HepG2 (cell line): ENCODE data around the gene SPHK1. TPM values are rescaled to one million over a fixed set of nuclear protein-coding genes. Genes with fewer than 3 reads are reported as not detected.

Experiments
- AKNA ChIP-seq: sonication (generic); formaldehyde crosslinking; IDR thresholded peaks from 2 replicates; pipeline ENCODE4 v1.4.0; 2020; ENCODE audit warnings: missing genetic modification reagents, borderline replicate concordance
- ASH2L ChIP-seq: fragments of 300-600, 200-600 bp; sonication (generic); IDR thresholded peaks from 2 replicates; pipeline ENCODE4 v1.7.0; 2017; ENCODE audit warnings: low read depth, mild to moderate bottlenecking, moderate library complexity, mixed read lengths, low read length; ENCODE audit not compliant: insufficient read length
- ATF3 ChIP-seq: sonication (generic); formaldehyde crosslinking; IDR thresholded peaks from 2 replicates; pipeline ENCODE4 v1.4.0; 2020; ENCODE audit warnings: missing genetic modification reagents
- CCDC6 ChIP-seq: sonication (generic); formaldehyde crosslinking; IDR thresholded peaks from 2 replicates; pipeline ENCODE4 v1.8.1; 2022; ENCODE audit warnings: mild to moderate bottlenecking, missing genetic modification reagents, moderate library complexity
- ELF3 ChIP-seq: IDR thresholded peaks from 2 replicates; pipeline ENCODE4 v1.6.1; 2016; ENCODE audit warnings: missing genetic modification reagents, missing compliant biosample characterization
- MAZ ChIP-seq, 2 experiments: sonication (generic) in 1 of 2; formaldehyde crosslinking in 1 of 2; IDR thresholded peaks; 2 replicates each; pipeline versions ENCODE4 v1.5.0 to v1.6.1; 2012 to 2020; ENCODE audit warnings: low read depth in 2 of 2, mild to moderate bottlenecking in 2 of 2, borderline replicate concordance in 1 of 2, improper control_type of control experiment in 1 of 2, low read length in 1 of 2, missing genetic modification reagents in 1 of 2, moderate library complexity in 1 of 2
- MEIS1 ChIP-seq: sonication (generic); formaldehyde crosslinking; IDR thresholded peaks from 2 replicates; pipeline ENCODE4 v1.9.0; 2021; ENCODE audit warnings: mild to moderate bottlenecking, missing genetic modification reagents, moderate library complexity, borderline replicate concordance
- NAIF1 ChIP-seq: sonication (generic); formaldehyde crosslinking; IDR thresholded peaks from 2 replicates; pipeline ENCODE4 v1.5.0; 2020; ENCODE audit warnings: mild to moderate bottlenecking, missing genetic modification reagents, borderline replicate concordance
- REPIN1 ChIP-seq: sonication (generic); formaldehyde crosslinking; IDR thresholded peaks from 2 replicates; pipeline ENCODE4 v1.8.0; 2022; ENCODE audit warnings: missing genetic modification reagents, low read depth, mild to moderate bottlenecking, borderline replicate concordance
- SETDB1 ChIP-seq: sonication (generic); formaldehyde crosslinking; IDR thresholded peaks from 2 replicates; pipeline ENCODE4 v1.5.1; 2020; ENCODE audit warnings: missing genetic modification reagents, mild to moderate bottlenecking, borderline replicate concordance
- SKI ChIP-seq: fragments of 450-650 bp; IDR thresholded peaks from one replicate; pipeline ENCODE4 v1.6.1; 2018; ENCODE audit warnings: mild to moderate bottlenecking; ENCODE audit not compliant: partially characterized antibody
- SNAPC5 ChIP-seq: sonication (generic); formaldehyde crosslinking; IDR thresholded peaks from 2 replicates; pipeline ENCODE4 v1.8.1; 2023; ENCODE audit warnings: mild to moderate bottlenecking, missing genetic modification reagents, borderline replicate concordance
- SOX13 ChIP-seq, 3 experiments: fragments of 450-650 bp in 1 of 3; sonication (generic) in 1 of 3; formaldehyde crosslinking in 1 of 3; IDR thresholded peaks in 2 of 3; conservative IDR thresholded peaks in 1 of 3; 2 replicates each; pipeline versions ENCODE4 v1.5.0 to v1.6.1; 2016 to 2020; ENCODE audit warnings: antibody characterized with exemption in 1 of 3, mild to moderate bottlenecking in 1 of 3, missing compliant biosample characterization in 1 of 3, missing genetic modification reagents in 1 of 3, moderate library complexity in 1 of 3
- ZBTB14 ChIP-seq: sonication (generic); formaldehyde crosslinking; IDR thresholded peaks from 2 replicates; pipeline ENCODE4 v1.4.0; 2020; ENCODE audit warnings: missing genetic modification reagents
- ZFP90 ChIP-seq: sonication (generic); formaldehyde crosslinking; IDR thresholded peaks from 2 replicates; pipeline ENCODE4 v1.8.0; 2022; ENCODE audit warnings: missing genetic modification reagents, mild to moderate bottlenecking, inconsistent platforms, borderline replicate concordance
- ZNF274 ChIP-seq: sonication (generic); formaldehyde crosslinking; IDR thresholded peaks from 2 replicates; pipeline ENCODE4 v1.5.1; 2020; ENCODE audit warnings: mild to moderate bottlenecking, missing genetic modification reagents
- ZNF678 ChIP-seq: sonication (generic); formaldehyde crosslinking; IDR thresholded peaks from 2 replicates; pipeline ENCODE4 v1.4.0; 2020; ENCODE audit warnings: mild to moderate bottlenecking, missing genetic modification reagents
- ZNF749 ChIP-seq: sonication (generic); formaldehyde crosslinking; IDR thresholded peaks from 2 replicates; pipeline ENCODE4 v1.8.0; 2022; ENCODE audit warnings: mild to moderate bottlenecking, missing genetic modification reagents, moderate library complexity, borderline replicate concordance
- polyA plus RNA-seq, 8 experiments: library from polyadenylated mRNA; depleted of rRNA in 3 of 8; stranded (reverse) in 7 of 8; unstranded in 1 of 8; fragments of >200 nt; fragmentation: Illumina TruSeq in 4 of 8; extraction: Trizol in 4 of 8; gene quantifications; 2 replicates each; pipeline versions ENCODE4 v1.2.1 to v1.2.3, GENCODE V29; 2011 to 2016; ENCODE audit warnings: low read depth in 4 of 8, missing spikeins in 1 of 8, mixed read lengths in 1 of 8; ENCODE audit not compliant: insufficient read depth in 1 of 8
- total RNA-seq, 5 experiments: library from RNA; depleted of rRNA; stranded (reverse); fragments of >200 nt; fragmentation: Illumina TruSeq; extraction: Trizol; gene quantifications; 2 replicates each; pipeline ENCODE4 v1.2.3, GENCODE V29; 2016; ENCODE audit warnings: low read depth in 1 of 5
- TF ChIP-seq, protein P1 (sequence below): sonication (generic); formaldehyde crosslinking; IDR thresholded peaks from 2 replicates; pipeline ENCODE4 v1.4.0; 2020; ENCODE audit warnings: mild to moderate bottlenecking, missing genetic modification reagents

The SPHK1 gene
- total and polyA plus RNA-seq, 2 of the 13 experiments (the other 11 are each of a cell fraction or from before 2014, with no cell fraction given) = 129 to 160 TPM

- peak; percentile 45; the same call in 1 of the 2 replicates for TF ChIP-seq ATF3 (CRISPR knock-in tag)
- no peak for TF ChIP-seq AKNA (CRISPR knock-in tag)
- no peak for TF ChIP-seq SOX13 (IDR thresholded peaks at IDR 0.05)
- peak in 1 of 2 experiments; percentile 28; a peak in 1 of 4 replicates for TF ChIP-seq SOX13 (CRISPR knock-in tag; conservative IDR thresholded peaks at IDR 0.05 in 1 of 2, IDR thresholded peaks at IDR 0.05 in 1 of 2)
- TF ChIP-seq MEIS1 (CRISPR knock-in tag) = no peak; the same call in 1 of the 2 replicates
- TF ChIP-seq, protein P1, sequence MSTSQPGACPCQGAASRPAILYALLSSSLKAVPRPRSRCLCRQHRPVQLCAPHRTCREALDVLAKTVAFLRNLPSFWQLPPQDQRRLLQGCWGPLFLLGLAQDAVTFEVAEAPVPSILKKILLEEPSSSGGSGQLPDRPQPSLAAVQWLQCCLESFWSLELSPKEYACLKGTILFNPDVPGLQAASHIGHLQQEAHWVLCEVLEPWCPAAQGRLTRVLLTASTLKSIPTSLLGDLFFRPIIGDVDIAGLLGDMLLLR (CRISPR knock-in tag) = 0 out of 2 replicates have a peak, but pooled peaks have one; percentile 54
- TF ChIP-seq ZFP90 = peak; percentile 23
- TF ChIP-seq SETDB1 (CRISPR knock-in tag) = no peak
- no peak; the same call in 1 of the 2 replicates for TF ChIP-seq ZNF678 (CRISPR knock-in tag)
- TF ChIP-seq ELF3 (CRISPR knock-in tag) = peak; percentile 49
- peak; percentile 75; the same call in 1 of the 2 replicates for TF ChIP-seq ZNF749 (CRISPR knock-in tag)
- TF ChIP-seq ZBTB14 (CRISPR knock-in tag) = peak; percentile 90
- TF ChIP-seq ZNF274 = peak; percentile 8; the same call in 1 of the 2 replicates
- TF ChIP-seq SNAPC5 (CRISPR knock-in tag) = 0 out of 2 replicates have a peak, but pooled peaks have one; percentile 18
- peak; percentile 76 for TF ChIP-seq CCDC6 (CRISPR knock-in tag)
- TF ChIP-seq REPIN1 (CRISPR knock-in tag) = peak; percentile 19
- peak; percentile 92 for TF ChIP-seq SKI
- peak; percentile 45 for TF ChIP-seq ASH2L
- TF ChIP-seq NAIF1 (CRISPR knock-in tag) = 0 out of 2 replicates have a peak, but pooled peaks have one; percentile 19
- peak; percentile 45; the same call in 1 of the 2 replicates for TF ChIP-seq MAZ (IDR thresholded peaks at IDR 0.05; ENCODE audit: borderline replicate concordance, low read depth, low read length)
- peak; percentile 60 for TF ChIP-seq MAZ (CRISPR knock-in tag; IDR thresholded peaks at IDR 0.05; ENCODE audit: low read depth)
These were observed at the start of gene SPHK1 (continued) for GRCh38 chr17:76384222-76384986.
